HG02678 (cell line): Measurements from ENCODE around the gene PRTFDC1.
"Not testable (repeated sequence)": the region's sequence is repeated elsewhere in the genome, so short reads cannot be mapped to it uniquely, and the experiment has no call there.

ENCODE experiments used
- ATAC-seq: cut with Tn5 transposase; IDR thresholded peaks from one replicate; pipeline ENCODE4 v1.9.1; 2021; ENCODE audit warnings: mild to moderate bottlenecking, moderate library complexity; ENCODE audit not compliant: unreplicated experiment

PRTFDC1 gene

DNA sequence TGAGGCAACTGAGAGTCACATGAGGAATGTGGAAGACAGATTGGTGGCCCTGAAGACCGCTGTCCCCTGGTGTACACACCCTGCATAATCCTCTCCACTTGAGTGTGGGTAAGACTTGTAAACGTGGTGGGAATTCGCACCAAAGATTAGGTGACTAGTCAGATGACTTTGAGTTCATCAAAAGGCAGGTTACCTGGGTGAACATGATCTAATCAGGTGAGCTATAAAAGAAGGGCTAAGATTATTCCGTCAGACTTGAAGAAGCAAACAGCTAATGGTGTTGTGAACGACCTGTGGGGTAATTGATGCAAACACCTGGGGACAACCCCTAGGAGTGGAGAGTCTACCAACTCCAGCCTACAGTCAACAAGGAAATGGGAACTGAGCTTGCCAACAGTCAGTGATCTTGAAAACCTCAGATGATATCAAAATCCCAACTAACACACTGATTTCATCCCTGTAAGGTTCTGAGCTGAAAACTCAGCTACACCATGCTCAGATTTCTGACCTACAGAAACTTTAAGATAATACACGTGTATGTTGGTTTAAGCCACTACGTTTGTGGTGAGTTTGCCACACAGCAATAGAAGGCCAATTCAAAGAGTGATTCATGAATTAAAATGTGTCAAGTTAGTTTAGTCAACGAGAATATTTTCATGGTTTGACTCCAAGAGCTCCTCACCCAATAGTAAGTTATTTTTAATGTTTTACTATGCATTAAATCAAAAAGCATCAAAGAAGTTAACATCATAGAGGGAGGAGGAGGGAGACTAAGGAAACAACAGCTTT is 16.7 kb downstream of the PRTFDC1 start:
- no peak for ATAC-seq

DNA sequence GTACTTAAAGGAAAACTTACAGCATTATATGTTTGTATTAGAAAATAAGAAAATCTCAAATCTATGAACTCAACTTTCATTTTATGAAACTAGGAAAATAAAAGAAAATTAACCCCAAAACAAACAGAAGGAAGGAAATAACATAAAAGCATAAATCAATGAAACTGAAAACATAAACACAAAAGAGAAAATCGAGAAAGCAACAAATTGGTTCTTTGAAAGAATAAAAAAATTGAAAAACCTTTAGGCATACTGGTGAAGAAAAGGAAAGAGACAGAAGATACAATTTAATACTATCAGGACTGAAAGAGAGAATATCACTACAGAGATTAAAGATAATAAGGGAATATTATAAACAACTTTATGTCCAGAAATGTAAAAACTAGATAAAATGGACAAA is 21.2 kb downstream of the PRTFDC1 start:
- ATAC-seq: no peak

DNA sequence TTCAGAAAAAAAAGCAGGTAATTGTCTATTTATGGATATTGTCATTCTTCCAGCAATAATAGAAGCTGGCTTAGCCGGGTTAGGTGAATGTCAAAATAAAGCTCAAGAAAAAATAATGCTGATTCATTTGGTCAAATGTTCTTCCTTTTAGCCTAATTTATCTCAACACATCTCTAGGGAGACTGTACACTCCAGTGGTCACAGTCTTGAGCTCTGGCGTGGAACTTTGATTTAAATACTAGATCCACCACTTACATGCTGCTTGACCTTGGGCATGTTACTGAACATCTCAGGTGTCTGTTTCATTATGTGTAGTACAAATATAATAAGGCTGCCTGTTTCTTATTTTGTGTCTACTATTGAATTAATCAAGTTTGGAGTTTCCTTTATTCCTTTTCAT is 22.0 kb downstream of the PRTFDC1 start:
- peak; percentile 66 for ATAC-seq

DNA sequence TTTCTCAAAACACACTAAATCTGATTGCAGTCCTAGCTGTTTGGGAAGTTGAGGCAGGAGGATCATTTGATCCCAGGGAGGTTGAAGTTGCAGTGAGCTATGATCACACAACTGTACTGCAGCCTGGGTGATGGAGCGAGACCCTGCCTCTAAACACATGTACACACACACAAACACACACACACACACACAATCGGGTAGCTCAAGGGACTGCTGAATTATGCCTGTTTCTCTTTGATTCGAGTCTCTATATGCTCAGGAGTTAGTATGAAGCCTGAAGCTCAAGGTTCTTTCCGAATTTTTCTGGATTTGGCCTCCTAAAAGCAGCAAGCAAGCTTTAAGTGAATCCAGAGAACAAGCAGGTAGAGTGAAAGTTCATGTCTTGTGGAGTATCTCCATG is 22.5 kb downstream of the PRTFDC1 start:
- no peak for ATAC-seq

DNA sequence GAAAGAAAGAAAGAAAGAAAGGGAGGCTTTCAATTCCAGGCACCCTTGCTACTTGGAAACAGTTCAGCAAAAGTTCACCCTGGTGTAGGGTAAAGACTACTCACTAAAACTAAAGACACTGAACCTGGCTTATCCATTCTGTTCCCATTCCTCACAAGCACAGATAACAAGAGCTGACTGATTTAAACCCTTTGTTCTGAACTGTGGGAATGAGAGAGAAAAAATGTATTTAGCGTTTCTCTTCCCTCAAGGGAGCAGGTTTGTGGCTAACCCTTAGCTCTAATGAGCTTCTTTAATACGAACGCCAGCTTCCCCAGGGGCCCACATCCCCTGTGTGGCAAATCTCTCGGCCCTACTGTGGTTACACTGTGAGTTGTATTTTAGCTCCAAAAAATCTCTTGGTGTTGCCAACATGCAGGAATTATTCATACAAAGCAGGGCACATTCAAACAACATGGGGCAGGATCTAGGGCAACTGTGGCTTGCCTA is 23.3 kb downstream of the PRTFDC1 start:
- ATAC-seq: peak; percentile 55

DNA sequence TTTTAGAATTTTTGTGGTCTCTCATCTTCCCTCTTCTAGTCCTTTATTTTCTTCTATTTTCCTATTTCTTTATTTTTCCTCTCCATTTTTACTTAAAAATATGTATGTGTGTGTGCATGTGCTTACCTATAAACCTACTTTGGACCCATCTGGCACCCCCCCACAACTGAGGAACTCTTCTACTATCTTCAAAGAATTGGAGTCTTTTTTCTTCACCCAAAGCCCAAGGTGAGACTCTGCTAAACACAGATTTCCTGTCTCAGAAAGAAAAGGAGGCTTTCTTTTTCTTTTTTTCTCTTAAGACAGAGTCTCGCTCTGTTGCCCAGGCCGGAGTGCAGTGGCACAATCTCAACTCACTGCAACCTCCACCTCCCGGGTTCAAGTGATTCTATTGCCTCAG is 24.2 kb downstream of the PRTFDC1 start:
- no peak for ATAC-seq

DNA sequence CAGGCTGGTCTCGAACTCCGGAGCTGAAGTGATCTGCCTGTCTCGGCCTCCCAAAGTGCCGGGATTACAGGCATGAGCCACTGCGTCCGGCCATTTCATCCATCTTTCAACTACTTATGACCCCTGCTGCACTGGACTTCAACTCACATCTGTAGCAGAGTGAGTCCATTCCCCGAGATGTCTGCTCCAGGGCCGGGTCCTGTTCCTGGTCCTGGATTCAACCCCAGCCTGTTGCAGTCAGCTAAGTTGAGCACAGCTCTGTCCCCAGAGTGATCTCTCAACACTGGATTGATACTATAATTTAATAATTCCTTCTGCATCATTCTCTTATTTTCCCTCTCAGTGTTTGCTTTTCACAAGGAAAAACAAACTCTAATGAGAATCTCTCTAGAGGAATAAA is 25.8 kb downstream of the PRTFDC1 start:
- no peak for ATAC-seq

DNA sequence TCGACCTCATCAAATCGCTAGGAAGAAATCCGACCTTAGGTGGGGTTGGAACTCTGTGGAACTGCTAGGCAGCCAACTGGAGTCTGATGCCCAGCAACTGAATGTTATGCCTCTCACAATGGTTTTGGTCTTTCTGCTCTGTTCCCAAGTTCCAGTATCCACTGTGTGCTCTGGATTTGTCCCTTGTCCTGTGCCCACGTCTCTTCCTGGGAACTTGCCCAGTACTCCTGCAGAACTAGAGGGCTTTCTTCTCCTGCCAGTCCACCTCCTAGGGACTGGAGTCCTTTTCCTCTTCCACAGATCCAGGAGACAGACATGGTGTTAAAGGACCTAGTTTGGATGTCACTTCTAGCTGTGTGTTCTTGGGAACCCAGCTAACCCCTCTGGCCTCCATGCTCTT is 26.6 kb downstream of the PRTFDC1 start:
- no peak for ATAC-seq

DNA sequence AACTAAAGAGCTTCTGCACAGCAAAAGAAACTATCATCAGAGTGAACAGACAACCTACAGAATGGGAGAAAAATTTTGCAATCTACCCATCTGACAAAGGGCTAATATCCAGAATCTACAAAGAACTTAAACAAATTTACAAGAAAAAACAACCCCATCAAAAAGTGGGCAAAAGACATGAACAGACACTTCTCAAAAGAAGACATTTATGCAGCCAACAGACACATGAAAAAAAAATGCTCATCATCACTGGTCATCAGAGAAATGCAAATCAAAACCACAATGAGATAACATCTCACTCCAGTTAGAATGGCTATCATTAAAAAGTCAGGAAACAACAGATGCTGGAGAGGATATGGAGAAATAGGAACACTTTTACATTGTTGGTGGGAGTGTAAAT is 27.9 kb downstream of the PRTFDC1 start:
- not testable (repeated sequence) for ATAC-seq

DNA sequence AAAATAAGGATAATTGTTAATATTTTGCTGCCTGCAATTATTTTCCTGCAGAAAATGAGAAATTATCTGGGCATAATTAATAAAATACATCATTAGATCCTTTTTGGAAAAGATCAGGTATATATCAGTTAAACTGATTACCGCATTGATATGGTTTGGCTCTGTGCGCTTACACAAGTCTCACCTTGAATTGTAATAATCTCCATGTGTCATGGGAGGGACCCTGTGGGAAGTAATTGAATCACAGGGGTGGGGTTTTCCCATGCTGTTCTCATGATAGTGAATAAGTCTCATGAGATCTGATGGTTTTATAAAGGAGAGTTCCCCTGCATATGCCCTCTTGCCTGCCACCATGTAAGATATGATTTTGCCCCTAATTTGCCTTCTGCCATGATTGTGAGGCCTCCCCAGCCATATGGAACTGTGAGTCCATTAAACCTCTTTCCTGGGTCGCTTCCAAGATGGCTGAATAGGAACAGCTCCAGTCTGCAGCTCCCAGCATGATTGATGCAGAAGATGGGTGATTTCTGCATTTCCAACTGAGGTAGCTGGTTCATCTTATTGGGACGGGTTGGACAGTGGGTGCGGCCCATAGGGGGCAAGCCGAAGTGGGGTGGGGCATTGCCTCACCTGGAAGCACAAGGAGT is 30.1 kb downstream of the PRTFDC1 start:
- ATAC-seq: not testable (repeated sequence)

DNA sequence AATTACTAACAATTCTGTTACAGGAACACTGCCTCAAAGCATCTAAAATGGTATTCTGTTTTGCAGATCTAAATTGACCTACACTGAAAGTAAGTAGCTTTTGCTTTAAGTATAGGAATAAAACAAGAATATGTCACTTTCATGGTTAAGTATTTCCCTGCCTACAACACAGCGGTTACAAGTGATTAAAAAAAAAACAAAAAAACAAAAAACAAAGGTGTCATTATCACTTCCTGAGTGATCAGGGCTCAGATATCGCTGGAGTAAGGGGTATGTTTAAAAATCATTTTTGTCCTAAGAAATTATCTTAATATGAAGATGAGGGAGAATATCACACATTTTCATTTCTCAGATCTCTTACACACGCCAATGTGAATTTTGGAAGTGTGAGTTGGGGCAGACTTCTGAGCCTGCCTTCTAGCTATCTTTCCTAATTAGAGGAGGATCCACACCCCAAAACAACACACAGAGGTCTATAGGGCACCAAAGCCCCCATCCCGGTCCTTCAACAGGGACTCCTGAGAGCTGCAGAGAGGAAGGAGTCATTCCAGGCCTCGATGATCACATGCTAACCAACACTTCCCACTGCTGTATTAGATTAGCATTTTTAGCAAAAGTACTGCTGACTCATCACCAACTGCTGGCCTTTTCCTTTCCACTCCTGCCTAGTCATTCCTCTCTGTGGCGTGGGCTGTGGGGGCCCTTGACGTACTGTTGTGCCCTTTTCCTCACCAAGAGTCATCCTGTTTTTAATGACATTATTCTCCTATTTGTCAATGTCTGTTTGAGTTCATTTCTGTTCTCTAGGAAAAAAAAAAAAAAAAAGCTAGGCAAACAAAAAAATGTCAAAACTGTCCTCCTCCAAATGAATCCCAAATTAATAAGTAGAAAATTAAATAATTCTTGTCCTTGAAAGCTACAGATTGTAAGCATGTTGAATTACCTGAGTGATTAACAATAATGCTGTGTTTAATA is 31.2 kb downstream of the PRTFDC1 start:
- peak; percentile 95 for ATAC-seq

DNA sequence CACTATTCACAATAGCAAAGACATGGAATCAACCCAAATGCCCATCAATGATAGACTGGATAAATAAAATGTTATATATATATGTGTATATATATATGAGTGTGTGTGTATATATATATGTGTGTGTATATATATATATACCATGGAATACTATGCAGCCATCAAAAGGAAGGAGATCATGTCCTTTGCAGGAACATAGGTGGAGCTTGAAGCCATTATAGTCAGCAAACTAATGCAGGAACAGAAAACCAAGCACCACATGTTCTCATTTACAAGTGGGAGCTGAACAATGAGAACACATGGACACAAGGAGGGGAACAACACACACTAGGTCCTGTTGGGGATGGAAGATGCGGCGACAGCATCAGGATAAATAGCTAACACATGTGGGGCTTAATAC is 32.2 kb downstream of the PRTFDC1 start:
- not testable (repeated sequence) for ATAC-seq

DNA sequence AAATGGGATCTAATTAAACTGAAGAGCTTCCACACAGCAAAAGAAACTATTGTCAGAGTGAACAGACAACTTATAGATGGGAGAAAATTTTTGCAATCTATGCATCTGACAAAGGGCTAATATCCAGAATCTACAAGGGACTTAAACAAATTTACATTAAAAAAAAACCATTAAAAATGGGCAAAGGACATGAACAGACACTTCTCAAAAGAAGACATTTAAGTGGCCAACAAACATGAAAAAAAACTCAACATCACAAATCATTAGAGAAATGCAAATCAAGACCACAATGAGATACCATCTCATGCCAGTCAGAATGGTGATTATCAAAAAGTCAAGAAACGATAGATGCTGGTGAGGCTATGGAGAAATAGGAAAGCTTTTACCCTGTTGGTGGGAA is 32.8 kb downstream of the PRTFDC1 start:
- ATAC-seq: not testable (repeated sequence)

DNA sequence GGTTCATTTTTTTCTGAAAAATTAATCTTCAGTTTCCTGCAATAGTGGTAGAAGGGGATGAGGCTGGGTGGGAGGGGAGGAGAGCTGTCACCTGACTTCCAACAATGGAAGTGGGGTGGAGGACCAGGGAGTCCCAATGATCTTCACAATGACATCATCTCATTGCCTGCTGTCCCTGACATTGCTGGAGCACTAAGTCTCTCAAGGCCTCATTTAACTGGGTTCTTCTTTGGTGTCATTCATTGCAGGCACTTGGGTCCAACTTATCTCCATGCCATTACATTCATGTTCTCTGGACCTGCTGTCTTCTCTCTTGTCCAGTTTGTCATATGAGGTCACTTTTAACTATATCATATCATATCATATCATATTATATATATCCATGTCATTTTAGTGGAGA is 34.4 kb downstream of the PRTFDC1 start:
- no peak for ATAC-seq

DNA sequence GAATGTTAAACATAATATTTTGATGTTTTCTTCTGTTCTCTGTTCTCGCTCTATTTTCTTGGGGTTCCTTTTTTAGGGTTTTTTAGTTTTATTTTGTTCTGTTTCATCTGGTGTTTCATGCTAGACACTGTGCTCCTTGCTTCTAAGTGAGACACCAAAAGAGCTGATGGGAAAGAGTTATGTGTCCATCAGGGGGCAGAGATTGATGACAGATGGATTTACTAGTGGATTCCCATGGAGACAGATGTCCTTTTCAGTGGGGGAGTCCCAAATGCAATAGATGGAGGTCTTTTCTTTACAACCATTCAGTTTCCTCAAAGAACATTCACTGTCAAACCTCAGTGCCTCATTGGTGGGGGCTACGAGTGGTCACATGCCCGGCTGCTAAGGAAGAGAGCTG is 34.9 kb downstream of the PRTFDC1 start:
- no peak for ATAC-seq

DNA sequence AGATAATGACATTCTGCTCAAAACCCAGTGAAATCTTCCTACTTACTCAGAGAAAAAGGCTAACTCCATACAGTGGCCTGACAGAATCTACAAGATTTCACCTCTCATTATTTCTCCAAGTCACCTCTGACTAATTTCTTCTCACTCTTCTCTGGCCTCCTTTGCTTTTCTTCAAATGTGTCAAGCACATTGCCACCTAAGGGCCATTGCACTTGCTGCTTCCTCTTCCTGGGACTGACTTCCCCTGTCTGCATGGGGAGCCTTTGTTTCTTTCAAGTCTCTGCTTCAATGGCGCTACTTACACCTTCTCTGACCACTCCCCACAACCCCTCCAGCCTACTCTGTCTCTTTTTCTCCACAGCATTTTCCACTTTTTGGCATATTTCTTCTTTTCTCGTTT is 36.0 kb downstream of the PRTFDC1 start:
- ATAC-seq: no peak

DNA sequence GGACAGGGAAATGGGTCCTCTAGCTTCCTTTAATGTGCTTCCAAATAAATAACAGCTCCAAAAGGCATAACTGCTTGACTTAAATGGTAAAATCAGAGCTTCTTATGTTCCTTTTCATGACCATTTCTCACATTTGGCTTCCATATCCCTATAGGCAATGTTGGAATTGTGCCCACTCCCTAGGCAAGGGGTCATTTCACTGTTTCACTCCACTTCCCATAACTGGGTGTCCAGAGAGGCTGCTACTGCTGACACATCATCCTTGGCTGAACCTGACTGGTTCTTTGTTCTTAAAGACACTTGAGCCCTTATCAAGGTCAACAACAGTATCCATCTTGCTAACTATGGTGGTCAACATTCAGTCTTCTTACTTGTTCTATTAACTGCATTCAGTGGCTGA is 37.1 kb downstream of the PRTFDC1 start:
- ATAC-seq: no peak

DNA sequence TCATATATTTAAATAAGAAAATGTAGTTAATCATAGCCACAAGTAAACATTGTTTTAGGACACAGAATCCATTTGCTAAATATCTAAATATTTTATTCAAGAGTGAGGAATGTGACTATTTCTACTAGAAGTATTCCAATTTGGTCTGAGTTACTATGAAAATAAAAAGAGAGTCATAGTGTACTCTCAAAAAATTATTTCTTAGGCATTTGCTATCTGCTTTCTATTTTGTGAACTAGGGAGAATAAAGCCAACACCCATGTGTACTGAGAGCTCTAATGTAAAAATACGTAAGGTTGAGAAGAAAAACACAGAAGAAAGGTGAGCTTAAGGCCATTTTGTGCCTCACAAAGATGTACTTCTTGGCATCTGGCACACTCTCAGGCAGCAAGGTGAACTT is 38.3 kb downstream of the PRTFDC1 start:
- ATAC-seq: no peak

DNA sequence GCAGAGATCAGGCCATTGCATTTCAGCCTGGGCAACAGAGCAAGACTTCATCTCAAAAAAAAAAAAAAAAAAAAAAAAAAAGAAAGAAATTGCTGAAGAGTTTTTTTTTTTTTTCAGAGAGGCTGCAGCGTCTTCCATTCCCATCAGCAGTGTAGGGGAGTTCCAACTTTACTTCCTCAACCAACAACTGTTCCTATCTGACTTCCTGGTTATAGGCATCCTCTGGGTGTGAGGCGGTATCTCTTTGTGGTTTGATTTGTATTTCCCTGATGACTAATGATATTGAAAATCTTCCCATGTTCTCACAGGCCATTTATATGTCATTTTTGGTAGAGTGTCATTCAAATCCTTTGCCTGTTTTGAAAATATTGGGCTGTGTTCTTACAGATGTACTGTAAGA is 40.2 kb downstream of the PRTFDC1 start:
- no peak for ATAC-seq

DNA sequence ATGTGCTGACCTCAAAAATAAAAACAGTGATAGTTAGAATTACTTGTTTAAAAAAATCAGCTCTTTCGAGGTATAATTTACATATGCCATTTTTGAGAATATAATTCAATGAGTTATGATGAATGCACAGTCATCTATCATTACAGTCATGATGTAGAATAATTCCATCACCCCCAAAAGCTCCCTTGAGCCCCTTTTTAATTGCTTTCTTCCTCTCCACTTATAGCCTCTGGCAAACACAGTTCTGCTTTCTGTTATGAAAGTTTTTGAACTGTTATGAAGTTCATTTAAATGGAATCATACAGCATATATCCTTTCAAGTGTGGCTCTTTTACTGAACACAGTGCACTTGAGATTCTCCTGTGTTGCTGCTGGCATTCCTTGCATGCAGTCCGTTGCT is 41.4 kb downstream of the PRTFDC1 start:
- ATAC-seq: no peak

DNA sequence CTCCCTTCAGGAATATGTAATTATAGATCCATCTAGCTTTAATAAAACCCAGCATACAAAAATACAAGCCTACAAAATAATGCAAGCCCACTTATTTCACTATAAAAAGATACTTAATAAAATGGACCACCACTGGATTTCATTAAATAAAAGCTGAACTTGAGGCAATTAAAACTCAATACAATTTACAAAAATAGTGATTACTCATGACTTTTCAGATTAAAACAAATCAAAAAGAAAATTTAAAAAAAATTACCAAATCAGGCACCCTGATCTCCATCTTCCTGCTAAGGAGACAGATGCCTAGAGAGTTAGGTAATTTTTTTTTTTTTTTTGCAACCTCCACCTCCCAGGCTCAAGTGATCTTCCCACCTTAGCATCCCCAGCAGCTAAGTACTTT is 41.8 kb downstream of the PRTFDC1 start:
- ATAC-seq: no peak
